ENCODE results near the gene DNASE1L3. TPM values are rescaled to one million over a fixed set of nuclear protein-coding genes. Genes with fewer than 3 reads are reported as not detected.

The DNASE1L3 gene
- 0.66 TPM for polyA plus RNA-seq (2013, experiment 1 of 2)
- not detected for polyA plus RNA-seq (2013, experiment 2 of 2)

- no peaks in the 10 kb centered on the region for H3K9me3 ChIP-seq (ENCODE audit: control insufficient read depth, low read length)
- 88% methylated on average over 10 of the region's 14 CpGs for WGBS, 2 experiments (ENCODE audit: insufficient coverage in 2 of 2)
- H3K36me3 ChIP-seq (ENCODE audit: control insufficient read depth, insufficient read depth, low read length) = no peaks in the 10 kb centered on the region
- no peak within 1 kb of the TSS for H3K4me3 ChIP-seq (ENCODE audit: extremely low read depth, insufficient read depth, low read length, poor library complexity, severe bottlenecking)
- no peak within 1 kb of the TSS for H3K27ac ChIP-seq (ENCODE audit: low read depth, low read length, severe bottlenecking)
- peaks cover 9% of the 10 kb centered on the region for H3K4me1 ChIP-seq (ENCODE audit: control insufficient read depth, insufficient read depth, low read length, poor library complexity, severe bottlenecking)
Measured at GRCh38 chr3:58210761-58211460, at the start of gene DNASE1L3. Gene DNASE1L3, minus strand, starts transcription at chr3:58210972. Its CDS starts 66 bp downstream, at chr3:58210906.

- peaks cover 8% of the 10 kb centered on the region for H3K4me1 ChIP-seq (ENCODE audit: control insufficient read depth, insufficient read depth, low read length, poor library complexity, severe bottlenecking)
- peak overlapping the region; percentile 5 for H3K27ac ChIP-seq (ENCODE audit: low read depth, low read length, severe bottlenecking)
- H3K36me3 ChIP-seq (ENCODE audit: control insufficient read depth, insufficient read depth, low read length) = no peaks in the 10 kb centered on the region
- WGBS, 2 experiments (ENCODE audit: insufficient coverage in 2 of 2) = 90 to 93% methylated on average over 3 to 5 of the region's 6 CpGs
- H3K4me3 ChIP-seq (ENCODE audit: extremely low read depth, insufficient read depth, low read length, poor library complexity, severe bottlenecking) = no peak overlapping the region
- H3K9me3 ChIP-seq (ENCODE audit: control insufficient read depth, low read length) = no peaks in the 10 kb centered on the region
Measured at GRCh38 chr3:58260261-58260731, 49.5 kb upstream of the DNASE1L3 start.

DNA sequence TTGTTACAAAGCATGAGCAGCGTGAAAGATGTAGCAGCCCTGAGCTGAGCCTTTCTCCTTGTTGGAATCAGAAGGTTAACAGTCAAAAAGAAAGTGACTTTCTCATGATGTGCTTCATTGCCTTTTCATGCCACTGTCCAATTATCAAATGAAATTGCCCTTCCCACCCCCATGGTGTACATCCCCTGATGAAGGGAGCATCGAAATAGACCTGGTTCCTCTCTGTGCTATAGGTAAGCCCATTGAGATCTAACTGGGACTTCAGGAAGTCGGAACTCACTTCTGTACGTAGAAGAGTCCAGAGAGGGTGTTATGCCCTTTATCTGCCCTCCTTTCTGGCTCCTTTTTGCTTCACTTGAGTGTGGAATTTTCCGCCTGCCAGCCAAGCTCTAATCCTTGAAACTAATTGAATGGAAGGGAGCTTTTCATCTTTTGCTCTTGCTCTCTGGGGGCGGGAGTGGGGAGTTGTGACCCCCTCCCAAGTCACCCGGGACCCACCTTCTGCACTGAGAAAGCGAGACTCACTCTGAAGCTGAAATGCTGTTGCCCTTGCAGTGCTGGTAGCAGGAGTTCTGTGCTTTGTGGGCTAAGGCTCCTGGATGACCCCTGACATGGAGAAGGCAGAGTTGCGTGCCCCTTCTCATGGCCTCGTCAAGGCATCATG lies 47.8 kb upstream of the DNASE1L3 start:
- Histone ChIP-seq H3K27ac (ENCODE audit: low read depth, low read length, severe bottlenecking) (no peak overlapping the region), H3K4me1 (ENCODE audit: control insufficient read depth, insufficient read depth, low read length, poor library complexity, severe bottlenecking) (peaks cover 8% of the 10 kb centered on the region), H3K9me3 (ENCODE audit: control insufficient read depth, low read length) (no peaks in the 10 kb centered on the region), H3K4me3 (ENCODE audit: extremely low read depth, insufficient read depth, low read length, poor library complexity, severe bottlenecking) (no peak overlapping the region), H3K36me3 (ENCODE audit: control insufficient read depth, insufficient read depth, low read length) (no peaks in the 10 kb centered on the region)
- WGBS, 2 experiments (ENCODE audit: insufficient coverage in 2 of 2) = 89 to 92% methylated on average over 9 of the region's 10 CpGs

DNA sequence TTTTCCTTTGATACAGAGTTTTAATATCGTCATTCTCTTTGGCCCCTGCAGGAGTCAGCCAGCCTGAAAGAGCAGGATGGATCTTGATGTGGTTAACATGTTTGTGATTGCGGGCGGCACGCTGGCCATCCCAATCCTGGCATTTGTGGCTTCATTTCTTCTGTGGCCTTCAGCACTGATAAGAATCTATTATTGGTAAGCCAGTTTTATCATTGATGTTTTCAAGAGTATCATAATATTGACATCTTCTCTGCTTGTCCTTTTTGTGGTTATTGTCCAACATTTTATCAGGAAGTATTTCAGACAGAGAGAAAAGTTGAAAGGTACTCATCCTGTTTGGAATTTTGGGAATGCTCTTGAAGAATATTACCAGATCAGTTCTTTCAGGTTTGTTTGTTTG lies 45.7 kb upstream of the DNASE1L3 start:
- WGBS, 2 experiments (ENCODE audit: insufficient coverage in 2 of 2) = no CpG with 5 or more reads among the region's 4 CpGs
- Histone ChIP-seq H3K4me1 (ENCODE audit: control insufficient read depth, insufficient read depth, low read length, poor library complexity, severe bottlenecking) (peaks cover 8% of the 10 kb centered on the region), H3K36me3 (ENCODE audit: control insufficient read depth, insufficient read depth, low read length) (no peaks in the 10 kb centered on the region), H3K27ac (ENCODE audit: low read depth, low read length, severe bottlenecking) (no peak overlapping the region), H3K4me3 (ENCODE audit: extremely low read depth, insufficient read depth, low read length, poor library complexity, severe bottlenecking) (no peak overlapping the region), H3K9me3 (ENCODE audit: control insufficient read depth, low read length) (no peaks in the 10 kb centered on the region)

DNA sequence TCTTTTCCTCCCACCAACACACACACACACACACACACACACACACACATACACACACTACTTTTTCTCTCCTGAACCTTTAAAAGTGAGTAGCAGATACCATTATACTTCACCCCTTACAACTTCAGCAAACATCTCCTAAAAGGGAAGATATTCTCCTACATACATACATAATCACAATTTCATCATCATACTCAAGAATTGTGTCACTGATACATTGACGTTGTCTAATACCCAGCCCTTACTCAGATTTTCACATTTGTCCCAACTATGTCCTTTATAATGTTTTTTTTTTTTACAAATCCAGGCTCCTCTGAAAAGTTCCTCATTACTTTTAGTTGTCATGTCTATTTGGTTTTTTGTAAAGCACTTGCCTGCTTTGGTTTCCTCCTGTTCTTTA lies 45.3 kb upstream of the DNASE1L3 start:
- H3K9me3 ChIP-seq (ENCODE audit: control insufficient read depth, low read length) = no peaks in the 10 kb centered on the region
- no peak overlapping the region for H3K27ac ChIP-seq (ENCODE audit: low read depth, low read length, severe bottlenecking)
- H3K4me3 ChIP-seq (ENCODE audit: extremely low read depth, insufficient read depth, low read length, poor library complexity, severe bottlenecking) = no peak overlapping the region
- peaks cover 8% of the 10 kb centered on the region for H3K4me1 ChIP-seq (ENCODE audit: control insufficient read depth, insufficient read depth, low read length, poor library complexity, severe bottlenecking)
- no peaks in the 10 kb centered on the region for H3K36me3 ChIP-seq (ENCODE audit: control insufficient read depth, insufficient read depth, low read length)
- WGBS, 2 experiments (ENCODE audit: insufficient coverage in 2 of 2) = 100% methylated on average over 1 of the region's 1 CpG

- Histone ChIP-seq H3K36me3 (ENCODE audit: control insufficient read depth, insufficient read depth, low read length) (no peaks in the 10 kb centered on the region), H3K4me3 (ENCODE audit: extremely low read depth, insufficient read depth, low read length, poor library complexity, severe bottlenecking) (no peak overlapping the region), H3K9me3 (ENCODE audit: control insufficient read depth, low read length) (no peaks in the 10 kb centered on the region), H3K4me1 (ENCODE audit: control insufficient read depth, insufficient read depth, low read length, poor library complexity, severe bottlenecking) (no peaks in the 10 kb centered on the region), H3K27ac (ENCODE audit: low read depth, low read length, severe bottlenecking) (no peak overlapping the region)
- 92 to 93% methylated on average over 4 of the region's 4 CpGs for WGBS, 2 experiments (ENCODE audit: insufficient coverage in 2 of 2)
Measured at GRCh38 chr3:58254144-58254543, 43.4 kb upstream of the DNASE1L3 start.

DNA sequence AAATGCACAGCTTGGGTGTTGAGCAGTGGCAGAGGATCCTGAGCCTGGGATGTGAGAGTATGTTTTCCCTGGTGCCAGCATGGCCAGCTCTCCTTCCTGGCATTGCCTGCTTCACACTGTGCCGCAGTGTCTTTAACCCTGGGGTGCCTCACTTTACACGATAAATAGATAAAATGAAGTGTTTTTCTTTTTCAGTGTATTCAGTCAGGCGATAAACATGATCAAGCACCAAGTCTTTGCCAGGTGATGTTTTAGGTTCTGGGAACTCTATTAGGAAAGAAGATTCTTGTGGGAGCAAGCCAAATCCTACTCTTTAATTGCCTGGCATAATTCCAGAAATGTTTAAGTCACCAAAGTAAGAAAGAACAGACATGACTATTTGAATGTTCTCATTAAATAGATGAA lies 40.9 kb upstream of the DNASE1L3 start:
- Histone ChIP-seq H3K4me3 (ENCODE audit: extremely low read depth, insufficient read depth, low read length, poor library complexity, severe bottlenecking) (no peak overlapping the region), H3K4me1 (ENCODE audit: control insufficient read depth, insufficient read depth, low read length, poor library complexity, severe bottlenecking) (no peaks in the 10 kb centered on the region)
- 100% methylated on average over 1 to 2 of the region's 3 CpGs for WGBS, 2 experiments (ENCODE audit: insufficient coverage in 2 of 2)

GRCh38 chr3:58250093-58250707 lies 39.4 kb upstream of the DNASE1L3 start:
- Histone ChIP-seq H3K4me3 (ENCODE audit: extremely low read depth, insufficient read depth, low read length, poor library complexity, severe bottlenecking) (no peak overlapping the region), H3K36me3 (ENCODE audit: control insufficient read depth, insufficient read depth, low read length) (no peaks in the 10 kb centered on the region), H3K4me1 (ENCODE audit: control insufficient read depth, insufficient read depth, low read length, poor library complexity, severe bottlenecking) (no peaks in the 10 kb centered on the region), H3K9me3 (ENCODE audit: control insufficient read depth, low read length) (no peaks in the 10 kb centered on the region), H3K27ac (ENCODE audit: low read depth, low read length, severe bottlenecking) (no peak overlapping the region)
- WGBS, 2 experiments (ENCODE audit: insufficient coverage in 2 of 2) = 68 to 82% methylated on average over 4 to 6 of the region's 8 CpGs

More for the DNA sequence above, 40.9 kb upstream of the DNASE1L3 start:
- H3K9me3 ChIP-seq (ENCODE audit: control insufficient read depth, low read length) = no peaks in the 10 kb centered on the region
- H3K36me3 ChIP-seq (ENCODE audit: control insufficient read depth, insufficient read depth, low read length) = no peaks in the 10 kb centered on the region
- no peak overlapping the region for H3K27ac ChIP-seq (ENCODE audit: low read depth, low read length, severe bottlenecking)

DNA sequence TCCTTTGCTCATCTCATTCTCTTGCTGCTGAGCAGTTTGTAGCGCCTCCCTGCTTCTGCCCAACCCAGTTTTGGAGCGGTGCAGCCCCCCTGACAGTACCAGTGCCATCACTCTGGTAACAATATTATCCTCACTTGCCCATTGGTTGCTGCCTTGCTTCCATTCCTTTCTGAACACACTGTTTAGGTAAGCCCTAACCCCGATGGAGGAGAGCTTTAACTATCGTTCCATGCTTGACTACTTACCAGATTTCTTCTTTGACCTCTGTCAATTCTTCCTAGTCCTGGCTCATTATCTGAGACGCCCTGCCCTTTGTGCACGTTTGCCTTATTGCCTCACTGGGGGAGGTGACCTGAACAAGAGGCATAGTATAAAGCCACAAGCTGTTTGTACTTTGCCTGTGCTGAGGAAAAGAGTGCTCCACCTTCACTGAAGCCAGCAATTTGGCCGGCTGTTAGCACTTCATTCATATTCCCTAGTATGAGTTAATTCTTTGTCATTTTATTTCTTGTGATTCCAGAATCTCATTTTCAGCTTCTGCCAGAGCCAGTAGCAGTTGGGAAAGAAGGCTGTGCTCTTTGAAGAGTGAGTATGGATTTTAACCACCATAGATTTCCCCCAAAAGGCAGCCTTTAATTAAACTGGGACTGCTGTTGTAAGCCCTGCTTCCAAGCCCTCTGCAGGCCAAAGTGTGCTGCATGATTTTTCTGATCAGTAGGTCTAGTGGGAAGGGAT lies 38.8 kb upstream of the DNASE1L3 start:
- Histone ChIP-seq H3K4me1 (ENCODE audit: control insufficient read depth, insufficient read depth, low read length, poor library complexity, severe bottlenecking) (no peaks in the 10 kb centered on the region), H3K27ac (ENCODE audit: low read depth, low read length, severe bottlenecking) (no peak overlapping the region), H3K9me3 (ENCODE audit: control insufficient read depth, low read length) (no peaks in the 10 kb centered on the region), H3K36me3 (ENCODE audit: control insufficient read depth, insufficient read depth, low read length) (no peaks in the 10 kb centered on the region), H3K4me3 (ENCODE audit: extremely low read depth, insufficient read depth, low read length, poor library complexity, severe bottlenecking) (no peak overlapping the region)
- WGBS, 2 experiments (ENCODE audit: insufficient coverage in 2 of 2) = 49 to 62% methylated on average over 4 to 6 of the region's 7 CpGs

Data from mesodermal cell (in vitro differentiated cells).